HG02623 (cell line): Measurements from ENCODE around the gene TUBB6.

Source experiments
- ATAC-seq: cut with Tn5 transposase; IDR thresholded peaks from one replicate; pipeline ENCODE4 v1.9.1; 2021; ENCODE audit warnings: moderate library complexity; ENCODE audit not compliant: unreplicated experiment

The TUBB6 gene

DNA sequence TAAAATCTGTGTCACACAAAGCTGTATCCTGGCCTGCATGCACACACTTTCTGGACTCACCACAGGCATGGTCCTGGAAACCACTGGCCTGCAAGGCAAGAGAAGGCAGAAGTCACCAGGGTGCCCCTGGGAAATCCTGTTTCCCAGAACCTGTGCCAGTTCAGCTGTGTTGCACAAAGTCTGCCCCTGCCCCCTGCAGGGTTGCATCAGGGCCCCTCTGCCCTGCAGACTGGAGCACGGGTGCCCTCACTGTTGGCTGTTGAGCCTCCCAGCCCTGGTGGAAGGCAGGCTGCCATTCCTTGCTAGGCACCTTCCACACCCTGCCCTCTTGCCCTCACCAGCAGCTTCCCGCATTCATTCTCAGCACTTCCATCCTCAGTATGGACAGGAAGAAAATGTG is 18.0 kb upstream of the TUBB6 start:
- no peak for ATAC-seq

DNA sequence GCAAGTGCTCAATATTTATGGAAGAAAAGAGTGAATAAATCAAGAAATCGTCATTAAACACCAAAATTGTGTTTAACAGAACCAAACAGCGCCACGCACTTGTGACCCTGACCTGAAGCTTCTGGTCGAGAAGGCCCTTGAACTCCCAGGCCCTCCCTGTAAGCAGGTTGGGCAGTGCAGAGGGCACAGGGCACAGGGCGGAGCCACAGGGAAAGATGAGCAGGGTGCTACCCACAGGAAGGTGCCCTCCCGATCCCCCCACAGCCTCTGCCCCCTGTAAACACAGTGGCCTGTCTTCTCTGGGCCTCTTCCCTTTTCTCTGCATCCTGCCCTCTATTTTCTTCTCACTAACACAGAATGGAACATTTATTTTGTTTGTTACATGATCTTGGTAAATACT is 16.9 kb upstream of the TUBB6 start:
- ATAC-seq: no peak

DNA sequence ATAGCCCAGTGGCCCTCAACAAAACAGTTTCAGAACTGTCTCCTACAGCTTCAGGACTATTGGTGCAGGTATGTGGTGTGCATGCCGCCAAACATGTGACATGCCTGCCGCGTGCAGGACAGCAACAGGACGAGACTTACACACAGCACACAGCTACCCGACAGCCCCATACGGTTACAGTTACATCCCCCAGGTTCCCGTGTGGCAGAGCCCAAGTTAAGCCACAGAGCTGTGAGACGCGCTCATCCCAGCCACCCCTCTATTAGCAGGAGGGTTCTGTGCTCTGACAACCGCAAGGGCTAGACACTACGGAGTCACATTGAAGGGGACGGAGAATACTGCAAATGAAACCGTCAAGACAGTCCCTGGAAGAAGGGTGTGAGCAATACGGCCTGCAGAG is 16.4 kb upstream of the TUBB6 start:
- no peak for ATAC-seq

DNA sequence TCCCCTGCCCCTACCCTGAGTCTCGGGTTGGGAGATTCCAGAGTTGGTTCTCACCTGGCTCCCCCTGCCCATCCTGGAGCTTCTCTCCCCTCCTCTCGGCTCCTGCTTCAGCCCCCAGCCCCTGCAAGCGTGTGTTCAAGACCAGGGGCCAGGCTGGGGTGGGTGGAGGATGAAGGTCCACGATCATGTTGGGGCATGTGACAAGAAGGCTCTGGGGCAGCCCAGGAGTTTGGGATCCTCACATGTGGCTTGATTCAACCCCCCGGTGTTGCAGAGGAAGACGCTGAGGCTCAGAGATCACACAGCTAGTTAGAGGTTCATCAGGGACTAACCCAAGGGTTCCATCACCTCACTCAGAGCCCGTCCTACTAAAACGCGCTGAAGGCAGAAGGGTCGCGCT is 14.2 kb upstream of the TUBB6 start:
- no peak for ATAC-seq

DNA sequence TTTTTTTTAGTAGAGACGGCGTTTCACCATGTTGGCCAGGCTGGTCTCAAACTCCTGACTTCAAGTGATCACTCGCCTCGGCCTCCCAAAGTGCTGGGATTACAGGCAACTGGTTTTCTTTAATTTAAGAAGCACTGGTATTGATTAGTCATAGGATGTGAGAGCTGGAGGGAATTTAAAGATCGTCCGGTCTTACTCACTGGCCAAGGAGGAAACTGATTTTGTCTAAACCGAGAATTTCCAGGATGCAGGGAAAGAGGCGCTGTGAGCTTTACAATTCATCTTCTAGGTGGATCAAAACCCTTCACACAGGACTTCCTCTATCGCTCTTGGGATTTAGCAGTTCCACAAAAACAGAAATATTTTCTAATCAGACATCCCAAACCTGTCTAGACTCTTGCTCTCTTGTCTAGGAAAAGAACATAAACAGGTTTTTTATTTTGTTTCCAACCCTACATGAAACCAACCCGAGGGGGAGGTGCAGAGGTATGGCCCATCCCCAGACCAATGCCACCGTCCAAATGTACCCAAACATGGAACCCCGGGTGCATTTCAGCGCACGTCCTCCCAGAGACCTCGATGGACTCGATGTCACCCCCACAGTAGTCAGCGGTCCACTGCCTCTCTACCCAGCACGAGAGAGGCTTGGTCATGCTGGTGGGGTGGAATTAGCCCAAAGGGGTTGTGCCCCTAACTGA is 12.5 kb upstream of the TUBB6 start:
- no peak for ATAC-seq

DNA sequence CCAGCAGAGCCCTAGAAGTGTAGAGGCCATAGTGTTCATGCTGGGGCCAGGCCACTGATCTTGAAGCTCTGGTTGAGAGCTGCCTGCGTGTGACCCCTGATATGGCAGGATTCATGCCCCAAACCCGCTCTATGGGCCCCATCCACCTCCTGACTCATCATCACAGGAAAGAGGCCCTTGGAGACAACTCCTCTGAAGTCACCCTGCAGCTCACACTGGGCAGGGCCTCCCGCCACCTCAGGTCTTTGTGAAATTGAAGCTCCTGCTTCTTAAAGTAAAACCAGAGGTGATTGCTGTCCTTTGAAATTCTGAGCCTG is 12.0 kb upstream of the TUBB6 start:
- no peak for ATAC-seq

DNA sequence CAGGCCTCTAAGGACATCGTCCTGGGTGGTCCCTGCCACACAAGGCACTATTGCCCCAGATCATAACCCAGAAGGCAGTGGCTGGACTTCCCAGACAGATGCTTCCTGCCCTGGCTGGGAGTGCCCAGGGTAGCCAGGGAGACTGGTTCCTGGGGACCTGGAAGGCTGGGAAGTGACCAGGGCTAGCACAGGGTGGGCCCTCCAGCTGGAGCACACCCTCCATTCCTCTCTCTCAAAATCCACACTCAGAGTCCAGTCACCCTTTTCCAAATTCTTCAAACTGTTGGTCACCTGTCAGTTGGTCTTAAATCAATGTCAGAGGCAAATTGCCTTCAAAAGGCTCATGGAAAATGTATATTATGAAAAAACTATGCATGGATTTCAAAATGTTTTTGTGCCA is 11.6 kb upstream of the TUBB6 start:
- ATAC-seq: no peak

DNA sequence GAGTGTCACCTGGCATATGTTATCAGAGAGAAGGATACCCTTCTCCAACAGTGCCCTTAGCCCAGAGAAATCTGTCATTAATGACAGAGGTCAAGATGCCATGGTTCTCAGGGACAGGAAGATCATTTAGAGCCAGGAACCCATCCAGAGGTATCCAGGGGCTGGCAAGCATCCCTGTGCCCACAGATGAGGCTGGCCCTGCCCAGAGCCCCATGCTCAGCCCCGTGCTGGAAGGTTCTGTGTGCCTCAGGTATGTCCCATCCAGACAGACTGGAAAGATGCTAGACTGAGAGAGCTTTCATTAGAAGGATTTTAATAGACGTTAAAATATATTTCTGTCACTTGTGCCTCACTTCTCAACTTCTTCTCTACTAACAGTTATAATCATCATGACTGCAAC is 8.2 kb upstream of the TUBB6 start:
- ATAC-seq: no peak

DNA sequence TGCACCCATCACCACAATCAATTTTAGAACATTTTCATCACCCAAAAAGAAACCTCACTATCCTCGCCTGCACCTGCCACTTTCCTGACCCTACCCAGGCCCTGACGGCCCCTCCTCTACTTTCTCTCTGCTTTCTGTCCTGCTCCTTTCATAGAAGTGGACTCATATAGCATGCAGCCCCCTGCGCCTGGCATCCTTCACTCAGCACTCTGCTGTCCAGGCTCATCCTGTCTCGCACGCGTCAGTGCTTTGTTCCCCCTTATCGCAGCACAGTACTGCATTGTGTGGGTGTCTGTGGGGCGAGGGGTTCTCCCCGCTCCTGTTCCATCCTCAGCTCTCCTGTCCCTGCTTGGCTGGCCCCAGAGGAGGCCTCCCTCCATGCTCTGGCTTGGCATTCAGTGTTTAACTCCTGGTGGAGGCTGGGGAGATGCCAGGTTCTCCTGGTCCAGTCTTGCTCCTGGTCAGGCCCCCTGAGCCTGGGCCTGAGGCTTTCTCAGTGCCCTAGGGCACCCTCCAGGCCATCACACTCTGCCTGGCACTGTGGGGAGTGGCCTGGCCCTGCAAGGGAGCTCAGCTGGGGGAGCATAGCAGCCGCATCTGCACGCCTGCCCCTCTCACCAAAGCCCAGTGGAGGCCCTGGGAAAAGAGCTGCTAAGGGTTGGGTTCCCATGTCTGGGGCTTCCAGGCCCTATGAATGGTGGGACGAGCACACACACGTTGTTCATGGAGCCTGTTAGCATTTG is 6.6 kb upstream of the TUBB6 start:
- ATAC-seq: no peak

DNA sequence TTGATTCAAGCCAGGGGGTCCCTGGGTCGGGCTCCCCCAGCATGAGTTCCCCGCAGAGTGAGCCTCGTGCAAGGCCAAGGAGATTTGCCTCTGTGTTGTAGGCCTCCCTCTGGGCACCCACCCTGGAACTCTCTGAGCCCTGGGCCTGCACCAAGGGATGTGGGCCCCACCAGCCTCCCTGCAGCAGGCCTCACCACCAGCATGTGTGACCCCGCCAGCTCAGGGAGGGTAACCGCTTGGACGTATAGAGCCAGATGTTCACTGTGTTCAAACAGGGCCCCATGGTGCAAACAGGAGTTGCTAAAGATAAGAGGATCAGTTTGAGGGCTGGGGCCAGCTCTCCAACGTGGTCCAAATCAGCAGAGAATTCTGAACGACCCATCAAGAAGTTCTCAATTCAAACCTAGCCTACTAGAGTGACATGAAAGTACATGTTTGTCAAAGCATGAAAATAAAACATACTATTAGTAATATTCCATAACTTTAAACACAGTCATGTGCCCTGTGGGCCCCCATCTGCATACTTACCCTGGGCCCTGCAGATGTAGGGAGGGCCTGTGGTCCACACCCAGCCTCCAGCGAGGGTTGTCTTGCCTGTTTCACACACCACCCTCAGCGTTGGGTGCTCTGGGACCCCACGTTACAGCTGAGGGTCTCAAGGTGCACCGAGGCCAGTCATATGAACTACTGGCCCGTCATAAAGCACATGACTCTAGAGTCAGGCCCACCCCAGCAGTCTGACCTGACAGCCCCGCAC is 5.5 kb upstream of the TUBB6 start:
- ATAC-seq: no peak

DNA sequence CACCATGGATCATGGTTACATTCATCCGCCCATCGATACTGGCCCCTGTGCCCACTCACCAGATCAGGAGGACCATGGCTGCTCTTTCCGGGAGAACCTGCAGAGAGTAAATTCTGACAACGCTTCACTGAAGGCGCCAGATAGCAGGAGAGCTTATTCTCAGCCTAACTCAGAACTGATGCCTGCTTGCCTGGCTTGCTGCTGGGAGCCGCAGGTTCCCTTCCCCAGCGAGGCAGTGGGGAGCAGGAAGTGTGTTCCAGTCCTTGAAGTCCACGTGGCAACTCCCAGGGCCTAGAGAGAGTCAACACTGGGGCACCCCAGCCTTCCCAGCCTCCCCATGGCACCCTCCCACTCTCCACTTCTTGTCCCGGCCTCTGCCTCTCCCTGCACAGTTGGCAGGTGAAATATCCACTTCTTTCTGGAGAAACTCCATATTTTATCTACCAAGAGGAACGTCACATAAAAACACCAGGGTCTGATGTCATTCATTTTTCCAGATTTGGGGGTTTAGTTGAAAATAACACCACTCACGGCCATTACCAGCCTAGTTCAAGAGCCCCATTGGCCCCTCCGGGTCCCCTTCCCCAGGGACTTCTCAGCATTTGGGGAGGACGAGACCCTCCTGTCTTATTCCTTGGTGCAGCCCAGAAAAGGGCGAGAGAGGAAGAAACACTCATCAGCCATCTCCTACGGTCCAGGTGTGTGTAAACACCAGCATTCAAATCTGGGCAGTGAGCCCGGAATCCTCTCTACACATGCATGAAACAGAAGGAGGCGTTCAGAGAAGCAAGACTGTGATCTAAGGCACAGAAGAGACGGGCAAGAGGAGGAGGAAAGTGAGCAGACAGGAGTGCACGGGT is 3.5 kb upstream of the TUBB6 start:
- no peak for ATAC-seq

DNA sequence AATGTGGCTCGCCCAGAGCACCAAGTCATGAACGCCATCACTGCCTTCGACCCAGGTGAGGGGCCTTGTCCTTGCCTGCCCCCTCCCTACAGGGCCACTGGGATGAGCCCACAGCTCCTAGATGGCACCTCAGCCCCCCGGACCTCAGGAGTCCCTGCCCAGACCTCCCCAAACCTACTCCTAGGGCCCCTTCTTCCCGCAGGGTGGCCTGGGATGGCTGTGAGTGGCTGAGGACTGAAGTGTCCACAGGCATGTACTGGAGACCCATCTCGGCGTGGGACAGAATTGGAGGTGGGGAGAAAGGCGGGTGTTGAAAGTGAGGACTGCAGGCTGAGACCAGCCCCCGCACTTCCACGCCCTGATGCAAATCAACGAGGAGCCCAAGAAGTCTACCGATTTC is 2.8 kb upstream of the TUBB6 start:
- no peak for ATAC-seq

DNA sequence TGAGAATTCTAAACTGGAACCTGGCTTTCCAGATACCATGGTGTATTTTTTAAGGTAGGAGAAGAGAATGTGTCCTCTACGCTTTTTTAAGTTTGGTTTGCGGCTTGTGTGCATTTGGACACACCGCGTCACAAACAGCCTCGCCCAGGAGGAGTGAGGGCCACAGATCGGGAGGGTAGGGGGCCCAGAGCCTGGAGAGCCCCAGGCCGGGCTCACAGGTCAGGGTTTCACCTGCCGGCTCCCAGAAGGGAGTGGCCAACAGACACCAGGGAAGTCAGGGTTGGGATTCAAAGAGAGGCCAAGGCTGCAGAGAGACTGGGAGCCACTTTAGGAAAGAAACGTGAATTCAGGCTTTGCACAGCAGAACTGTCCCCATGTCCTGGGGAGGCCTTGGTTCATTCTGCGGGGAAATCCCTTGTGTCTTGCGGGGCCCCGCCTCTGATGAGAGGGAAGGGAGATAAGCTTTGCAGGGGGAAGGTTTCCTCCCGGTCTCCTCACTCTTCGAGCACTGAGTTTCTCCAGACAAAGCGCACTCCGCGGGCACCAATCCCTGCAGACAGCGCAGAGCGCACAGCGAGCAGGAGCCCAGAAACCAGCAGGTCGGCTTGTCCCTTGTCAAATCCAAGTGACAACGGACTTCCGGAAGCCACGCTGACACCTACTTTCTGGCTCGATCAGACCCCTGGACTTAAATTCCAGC is 2.0 kb upstream of the TUBB6 start:
- ATAC-seq: no peak

DNA sequence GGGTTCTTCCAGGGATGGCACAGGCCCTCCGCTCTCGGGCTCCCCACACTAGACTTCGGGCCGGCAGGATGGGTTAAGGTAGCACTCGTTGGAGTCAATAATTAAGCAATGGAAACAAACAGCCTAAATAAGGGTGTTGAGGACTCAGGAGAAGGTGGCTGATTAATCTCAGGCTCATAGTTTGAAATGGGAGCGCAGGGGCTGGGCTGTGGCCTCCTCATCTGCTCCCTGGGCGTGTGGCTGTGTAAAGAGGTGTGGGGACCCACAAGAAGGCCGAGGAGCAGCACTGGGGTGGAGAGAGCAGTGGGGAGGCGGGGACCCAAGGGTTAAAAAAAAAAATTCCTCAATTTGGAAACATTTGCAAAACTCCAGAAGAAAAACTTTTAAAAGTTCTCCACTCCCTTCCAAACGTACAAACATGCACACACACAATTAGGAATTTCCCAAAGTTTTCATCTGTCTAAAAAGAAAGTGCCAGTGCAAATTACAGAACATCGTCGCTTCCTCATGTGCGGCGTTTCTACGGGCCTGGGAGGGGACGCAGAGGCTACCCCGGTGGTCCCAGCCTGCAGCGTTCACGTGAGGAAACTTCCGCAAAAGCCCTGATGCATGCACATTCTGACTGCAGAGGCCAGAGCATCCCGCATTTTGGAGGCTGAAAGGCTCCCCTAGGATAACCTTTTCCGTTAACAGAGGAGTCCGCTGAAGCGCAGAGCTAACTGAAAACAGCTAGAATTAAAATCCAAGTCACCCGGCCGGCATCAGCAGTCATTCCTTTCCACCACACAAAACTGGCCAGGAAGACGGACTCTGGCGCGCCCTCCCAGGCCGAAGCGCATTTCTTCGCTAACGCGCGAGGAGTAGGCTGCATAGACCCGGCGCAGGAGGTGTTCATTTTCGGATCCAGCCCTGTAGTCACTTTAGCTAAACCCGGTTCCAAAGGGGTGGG is 1.0 kb upstream of the TUBB6 start:
- no peak for ATAC-seq

DNA sequence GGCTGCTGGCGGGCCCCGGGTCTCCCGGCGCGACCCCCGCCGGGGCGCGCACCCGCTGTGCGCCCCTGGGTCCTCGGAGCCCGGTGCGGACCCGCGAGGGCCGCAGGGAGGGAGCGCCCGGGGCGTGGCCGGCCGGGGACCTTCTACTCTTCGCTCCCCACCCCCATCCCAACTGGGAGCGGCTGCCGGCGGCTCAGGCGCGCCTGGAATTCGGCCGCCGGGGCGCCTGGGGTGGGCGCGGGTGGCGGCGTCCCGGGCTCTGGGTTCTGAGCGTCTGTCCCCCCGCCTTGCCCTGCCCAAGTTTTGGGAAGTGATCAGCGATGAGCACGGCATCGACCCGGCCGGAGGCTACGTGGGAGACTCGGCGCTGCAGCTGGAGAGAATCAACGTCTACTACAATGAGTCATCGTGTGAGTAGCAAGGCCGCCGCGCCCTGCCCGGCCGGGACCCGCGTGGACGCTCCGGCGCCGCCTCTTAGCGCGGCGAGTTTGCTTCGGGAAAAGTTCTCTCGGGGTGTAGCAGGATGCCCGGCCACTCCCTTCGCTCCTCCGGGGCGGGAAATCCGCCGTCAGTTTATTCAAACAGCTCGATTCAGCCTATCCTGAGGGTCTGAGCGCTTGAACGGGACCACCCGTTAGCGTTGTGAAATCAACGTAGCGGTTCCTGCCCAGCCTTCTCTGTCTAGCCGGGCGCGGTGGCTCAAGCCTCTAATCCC is 502 bp downstream of the TUBB6 start:
- peak; percentile 39 for ATAC-seq

DNA sequence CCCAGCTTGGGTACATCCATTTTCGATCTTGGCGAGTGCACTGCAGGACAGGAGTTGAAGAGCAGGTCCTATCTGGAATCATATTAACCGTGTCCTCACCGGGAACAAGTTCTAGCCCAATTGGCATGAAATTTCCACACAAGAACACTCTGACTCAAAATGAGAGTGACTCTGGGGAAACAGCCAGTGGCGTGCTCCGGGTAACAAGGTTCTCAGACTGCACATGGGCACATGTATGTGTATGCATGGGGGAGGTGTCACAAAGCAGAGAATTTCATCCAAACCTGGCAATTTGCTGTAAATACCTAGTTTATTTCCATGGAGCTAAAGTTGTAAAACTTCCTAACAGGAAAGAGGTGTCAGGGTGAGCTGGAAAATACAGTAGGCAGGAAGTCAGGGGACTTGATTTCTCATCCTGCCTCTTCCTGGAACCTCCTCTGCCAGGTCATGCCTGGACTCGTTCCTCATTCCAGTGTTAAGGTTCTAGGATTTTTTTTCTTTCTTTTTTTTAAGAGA is 1.7 kb downstream of the TUBB6 start:
- no peak for ATAC-seq

DNA sequence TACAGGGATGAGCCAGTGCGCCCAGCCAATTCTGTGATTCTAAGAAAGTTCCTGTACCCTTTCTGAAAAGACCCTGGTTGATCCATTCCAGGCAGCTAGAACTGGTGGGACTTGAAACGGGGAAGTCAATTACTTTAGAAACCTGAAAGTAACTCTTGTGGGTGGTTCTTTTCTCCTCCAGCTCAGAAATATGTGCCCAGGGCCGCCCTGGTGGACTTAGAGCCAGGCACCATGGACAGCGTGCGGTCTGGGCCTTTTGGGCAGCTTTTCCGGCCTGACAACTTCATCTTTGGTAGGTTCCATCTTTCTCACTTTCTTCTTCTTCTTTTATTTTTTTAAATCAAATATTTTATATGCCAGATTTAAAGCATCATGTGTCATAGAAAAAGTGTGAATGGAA is 2.7 kb downstream of the TUBB6 start:
- ATAC-seq: no peak

DNA sequence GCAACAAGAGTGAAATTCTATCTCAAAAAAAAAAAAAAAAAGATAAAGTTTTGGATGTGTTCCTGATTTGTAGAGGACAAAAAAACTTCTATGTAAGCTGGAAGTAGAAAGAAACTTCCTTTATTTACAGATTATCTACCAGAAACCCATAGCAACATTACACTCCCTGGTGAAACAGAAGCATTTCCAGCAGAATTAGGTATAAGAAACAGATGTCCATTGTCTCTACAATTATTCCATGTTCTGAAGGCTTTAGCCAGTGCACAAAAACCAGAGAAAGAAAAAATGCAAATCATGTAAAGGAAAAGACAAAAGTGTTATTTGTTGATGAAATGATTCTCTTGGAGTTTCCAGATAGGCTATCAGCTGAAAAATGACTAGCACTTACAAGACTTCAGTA is 4.9 kb downstream of the TUBB6 start:
- no peak for ATAC-seq
